HCT116 (cell line): Measurements from ENCODE around the gene RP9. TPM values are rescaled to one million over a fixed set of nuclear protein-coding genes. Genes with fewer than 3 reads are reported as not detected.

Experiments
- ATAC-seq: fragments of 200-7000 bp; cut with Tn5 transposase; 2 replicates; pipeline ENCODE4 v1.9.1; 2020; ENCODE audit warnings: mild to moderate bottlenecking, moderate library complexity
- BruUV-seq: library from RNA; stranded (reverse); fragments of 400-500 nt; replicated peaks from 2 replicates; lab custom pipeline; 2021; lab: Mats Ljungman, UMichigan
- CTCF ChIA-PET: fragments of 300-600 bp; sonication (Branson Sonifier 250); formaldehyde crosslinking; loops from one replicate; lab custom pipeline; 2021; ENCODE audit warnings: antibody characterized with exemption; lab: Charles Lee
- POLR2A ChIA-PET: fragments of 300-600, 350-600 bp; sonication (Branson Sonifier 250); formaldehyde crosslinking; loops from one replicate; lab custom pipeline; 2021; ENCODE audit warnings: antibody characterized with exemption; lab: Charles Lee
- RAD21 ChIA-PET, 2 experiments: fragments of 300-600 bp; sonication (Branson Sonifier 250); formaldehyde crosslinking; loops; one replicate each; lab custom pipeline; 2023; ENCODE audit warnings: low total read pairs in 2 of 2; ENCODE audit not compliant: uncharacterized antibody in 2 of 2, unreplicated experiment in 2 of 2, low non-redundant PET in 1 of 2; lab: Charles Lee
- DNase-seq: peaks from one replicate; pipeline ENCODE4 v3.0.0-alpha.2; 2010; ENCODE audit warnings: low read depth, low spot score
- H2AFZ ChIP-seq: fragments of 200-600 bp; shearing (Covaris generic), sonication (generic); 2 replicates; pipeline ENCODE4 v1.6.1; 2017; ENCODE audit warnings: low read depth, mixed run types, mixed read lengths, antibody characterized with exemption, low read length; ENCODE audit not compliant: poor library complexity, severe bottlenecking
- H3K27ac ChIP-seq: 2 replicates; pipeline ENCODE4 v1.5.1; 2012; ENCODE audit warnings: low read depth, low read length
- H3K27me3 ChIP-seq: fragments of 200-600 bp; sonication (generic); 2 replicates; pipeline ENCODE4 v1.6.1; 2016; ENCODE audit warnings: mixed run types, low read length, mixed read lengths; ENCODE audit not compliant: insufficient read depth
- H3K36me3 ChIP-seq, 2 experiments: fragments of 200-500 bp in 1 of 2; fragments of 200-600 bp in 1 of 2; sonication (Bioruptor generic) in 1 of 2; sonication (generic) in 1 of 2; 2 replicates each; pipeline versions ENCODE4 v1.5.1 to v1.6.1; 2014 to 2016; ENCODE audit warnings: low read length in 2 of 2, inconsistent platforms in 1 of 2, mixed read lengths in 1 of 2, mixed run types in 1 of 2; ENCODE audit not compliant: insufficient read depth in 2 of 2, control insufficient read depth in 1 of 2
- H3K4me1 ChIP-seq, 2 experiments: fragments of 200-600 bp in 1 of 2; sonication (generic) in 1 of 2; 2 replicates each; pipeline versions ENCODE4 v1.5.1 to v1.6.1; 2012 to 2017; ENCODE audit warnings: low read length in 2 of 2, inconsistent platforms in 1 of 2, mild to moderate bottlenecking in 1 of 2, mixed read lengths in 1 of 2, mixed run types in 1 of 2, moderate library complexity in 1 of 2; ENCODE audit not compliant: insufficient read depth in 2 of 2, control insufficient read depth in 1 of 2
- H3K4me2 ChIP-seq: fragments of 200-600 bp; sonication (generic); 2 replicates; pipeline ENCODE4 v1.6.1; 2017; ENCODE audit warnings: mixed run types, low read length, mixed read lengths
- H3K4me3 ChIP-seq, 2 experiments: fragments of 200-600 bp in 1 of 2; sonication (generic) in 1 of 2; replicated peaks in 1 of 2; 2 replicates each; pipeline ENCODE4 v1.5.1; 2011 to 2016; ENCODE audit warnings: low read length in 2 of 2, control low read depth in 1 of 2, low read depth in 1 of 2, mild to moderate bottlenecking in 1 of 2, mixed read lengths in 1 of 2, mixed run types in 1 of 2
- H3K79me2 ChIP-seq: fragments of 200-600 bp; sonication (generic); 2 replicates; pipeline ENCODE4 v1.6.1; 2017; ENCODE audit warnings: mild to moderate bottlenecking, mixed run types, low read length, moderate library complexity, mixed read lengths; ENCODE audit not compliant: insufficient read depth
- H3K9ac ChIP-seq: fragments of 200-600 bp; sonication (generic); 2 replicates; pipeline ENCODE4 v1.6.1; 2016; ENCODE audit warnings: low read length, mixed read lengths
- H3K9me2 ChIP-seq: fragments of 200-600 bp; sonication (generic), shearing (Covaris generic); 2 replicates; pipeline ENCODE4 v1.6.1; 2017; ENCODE audit warnings: mixed run types, mild to moderate bottlenecking, moderate library complexity; ENCODE audit not compliant: insufficient read depth
- H3K9me3 ChIP-seq, 2 experiments: fragments of 200-500 bp in 1 of 2; fragments of 200-600 bp in 1 of 2; sonication (Bioruptor generic) in 1 of 2; sonication (generic) in 1 of 2; 2 replicates each; pipeline ENCODE4 v1.6.1; 2014 to 2017; ENCODE audit warnings: low read length in 2 of 2, mixed read lengths in 2 of 2, inconsistent platforms in 1 of 2, low read depth in 1 of 2, mild to moderate bottlenecking in 1 of 2, mixed run types in 1 of 2, moderate library complexity in 1 of 2; ENCODE audit not compliant: control insufficient read depth in 1 of 2, insufficient read depth in 1 of 2
- H4K20me1 ChIP-seq: fragments of 200-600 bp; sonication (generic), shearing (Covaris generic); 2 replicates; pipeline ENCODE4 v1.6.1; 2017; ENCODE audit warnings: mixed run types, mild to moderate bottlenecking, moderate library complexity; ENCODE audit not compliant: insufficient read depth
- EZH2 ChIP-seq: fragments of 200-600 bp; sonication (generic); IDR thresholded peaks from 2 replicates; pipeline ENCODE4 v1.6.1; 2017; ENCODE audit warnings: antibody characterized with exemption, mixed run types
- POLR2A ChIP-seq: IDR thresholded peaks from 2 replicates; pipeline ENCODE4 v1.7.0; 2011; ENCODE audit warnings: borderline replicate concordance; ENCODE audit not compliant: insufficient read depth, insufficient read length; ENCODE audit errors: extremely low read depth
- POLR2AphosphoS5 ChIP-seq: IDR thresholded peaks from 2 replicates; pipeline ENCODE4 v1.6.1; 2011; ENCODE audit warnings: mild to moderate bottlenecking, low read depth, low read length, moderate library complexity
- RAD21 ChIP-seq: IDR thresholded peaks from 2 replicates; pipeline ENCODE4 v1.6.1; 2012; ENCODE audit warnings: low read depth, mild to moderate bottlenecking
- SIN3A ChIP-seq: IDR thresholded peaks from 2 replicates; pipeline ENCODE4 v1.6.1; 2012; ENCODE audit warnings: low read depth
- ZFX ChIP-seq: fragments of 450-650 bp; IDR thresholded peaks from 2 replicates; pipeline ENCODE4 v1.6.1; 2017
- intact Hi-C: fragments of 100-400 bp; cut with micrococcal nuclease; formaldehyde crosslinking; loops from 2 replicates; pipeline ENCODE4 v1.10.0; 2022
- total RNA-seq: library from RNA; stranded (reverse); gene quantifications from one replicate; pipeline ENCODE4 v1.2.1, GENCODE V29; 2021; ENCODE audit not compliant: unreplicated experiment
- TF ChIP-seq, protein P1 (sequence below), 3 experiments: fragments of 200-600 bp in 1 of 3; sonication (generic) in 1 of 3; IDR thresholded peaks in 2 of 3; conservative IDR thresholded peaks in 1 of 3; 2 replicates each; pipeline ENCODE4 v1.5.1; 2012 to 2017; ENCODE audit warnings: low read depth in 2 of 3, low read length in 2 of 3, antibody characterized with exemption in 1 of 3, borderline replicate concordance in 1 of 3, control low read depth in 1 of 3, mild to moderate bottlenecking in 1 of 3, mixed read lengths in 1 of 3, mixed run types in 1 of 3, moderate library complexity in 1 of 3; ENCODE audit not compliant: insufficient read depth in 1 of 3
- TF ChIP-seq, protein P2 (sequence below): IDR thresholded peaks from 2 replicates; pipeline ENCODE4 v1.6.1; 2012; ENCODE audit warnings: low read depth
- TF ChIP-seq, protein P3 (sequence below): IDR thresholded peaks from 2 replicates; pipeline ENCODE4 v1.6.1; 2011; ENCODE audit warnings: mild to moderate bottlenecking, low read length, moderate library complexity; ENCODE audit not compliant: insufficient replicate concordance; ENCODE audit errors: extremely low read depth

Gene RP9
- total RNA-seq, 1 experiment from 2014 or later, result 14.2 TPM

DNA sequence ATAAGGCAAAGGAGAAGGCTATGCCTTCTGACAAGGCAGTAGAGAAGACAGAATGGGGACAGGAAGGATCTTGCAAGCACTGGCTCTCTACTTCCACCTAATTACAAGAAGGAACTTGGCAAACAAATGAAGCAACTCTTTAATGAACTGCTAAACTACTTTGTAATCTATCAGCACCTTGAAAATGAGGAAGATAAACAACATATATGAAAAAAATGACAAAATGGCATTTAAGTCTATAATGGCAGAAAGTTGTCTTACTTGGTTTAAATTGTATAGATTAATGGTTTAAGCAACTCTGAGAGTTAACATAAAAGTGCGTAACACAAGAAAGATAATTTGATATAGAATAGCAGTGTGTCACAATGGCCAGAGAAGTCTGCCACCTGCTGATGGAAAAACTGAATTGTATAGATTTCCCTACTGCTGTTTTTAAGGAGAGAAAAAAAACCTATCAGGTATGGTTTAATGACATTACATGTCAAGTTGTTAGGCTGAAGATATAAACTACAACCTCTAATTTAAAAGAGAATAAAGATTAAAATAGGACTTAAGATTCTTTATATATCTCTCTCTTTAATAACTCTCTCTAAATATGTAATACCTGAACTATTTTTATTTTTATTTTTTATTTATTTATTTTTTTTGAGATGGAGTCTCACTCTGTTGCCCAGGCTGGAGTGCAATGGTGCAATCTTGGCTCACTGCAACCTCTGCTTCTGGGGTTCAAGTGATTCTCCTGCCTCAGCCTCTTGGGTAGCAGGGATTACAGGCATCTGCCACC is 58.5 kb downstream of the RP9 start:
- intact Hi-C loops, result loop anchor here (1.0 kb wide), 1 partner anchor 250 kb away; no protein-coding TSS in a partner anchor
- peak; percentile 13 for DNase-seq
- H3K36me3 ChIP-seq, result no peaks in the 10 kb centered on the region
- H3K79me2 ChIP-seq, result peaks cover 98% of the 10 kb centered on the region
- peak; percentile 71 for ATAC-seq
- H3K9me2 ChIP-seq, result no peaks in the 10 kb centered on the region
- ChIA-PET CTCF (interaction anchor here (1.1 kb wide), 1 partner anchor 12 kb away, joined by 4 read pairs; the partner anchor contains the start of gene NT5C3A), POLR2A (interaction anchor here (2.1 kb wide), 1 partner anchor 12 kb away, joined by 5 read pairs; the partner anchor contains the start of gene NT5C3A), RAD21 (no interaction called here)
- H3K9me3 ChIP-seq, result no peaks in the 10 kb centered on the region
- H3K4me3 ChIP-seq, result no peak overlapping the region
- peaks cover 27% of the 10 kb centered on the region for H4K20me1 ChIP-seq
- TF ChIP-seq, protein P1, sequence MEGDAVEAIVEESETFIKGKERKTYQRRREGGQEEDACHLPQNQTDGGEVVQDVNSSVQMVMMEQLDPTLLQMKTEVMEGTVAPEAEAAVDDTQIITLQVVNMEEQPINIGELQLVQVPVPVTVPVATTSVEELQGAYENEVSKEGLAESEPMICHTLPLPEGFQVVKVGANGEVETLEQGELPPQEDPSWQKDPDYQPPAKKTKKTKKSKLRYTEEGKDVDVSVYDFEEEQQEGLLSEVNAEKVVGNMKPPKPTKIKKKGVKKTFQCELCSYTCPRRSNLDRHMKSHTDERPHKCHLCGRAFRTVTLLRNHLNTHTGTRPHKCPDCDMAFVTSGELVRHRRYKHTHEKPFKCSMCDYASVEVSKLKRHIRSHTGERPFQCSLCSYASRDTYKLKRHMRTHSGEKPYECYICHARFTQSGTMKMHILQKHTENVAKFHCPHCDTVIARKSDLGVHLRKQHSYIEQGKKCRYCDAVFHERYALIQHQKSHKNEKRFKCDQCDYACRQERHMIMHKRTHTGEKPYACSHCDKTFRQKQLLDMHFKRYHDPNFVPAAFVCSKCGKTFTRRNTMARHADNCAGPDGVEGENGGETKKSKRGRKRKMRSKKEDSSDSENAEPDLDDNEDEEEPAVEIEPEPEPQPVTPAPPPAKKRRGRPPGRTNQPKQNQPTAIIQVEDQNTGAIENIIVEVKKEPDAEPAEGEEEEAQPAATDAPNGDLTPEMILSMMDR (IDR thresholded peaks at IDR 0.05 in 2 of 3, conservative IDR thresholded peaks at IDR 0.05 in 1 of 3; ENCODE audit: borderline replicate concordance in 1 of 3, insufficient read depth in 1 of 3, low read depth in 2 of 3, low read length in 2 of 3), result peak; percentile 64 to 70 (median 66); a peak in 5 of 6 replicates
- TF ChIP-seq POLR2AphosphoS5 (no peak), RAD21 (peak; percentile 75)
- H3K9ac ChIP-seq, result no peak overlapping the region
- no peak overlapping the region for H2AFZ ChIP-seq
- no peaks in the 10 kb centered on the region for H3K27me3 ChIP-seq
- H3K27ac ChIP-seq, result no peak overlapping the region
- BruUV-seq, result no TSS peak
- H3K4me1 ChIP-seq, result peaks cover 0 to 8% of the 10 kb centered on the region in 2 experiments; a peak in 2 of 4 replicates
- H3K4me2 ChIP-seq, result no peak overlapping the region

DNA sequence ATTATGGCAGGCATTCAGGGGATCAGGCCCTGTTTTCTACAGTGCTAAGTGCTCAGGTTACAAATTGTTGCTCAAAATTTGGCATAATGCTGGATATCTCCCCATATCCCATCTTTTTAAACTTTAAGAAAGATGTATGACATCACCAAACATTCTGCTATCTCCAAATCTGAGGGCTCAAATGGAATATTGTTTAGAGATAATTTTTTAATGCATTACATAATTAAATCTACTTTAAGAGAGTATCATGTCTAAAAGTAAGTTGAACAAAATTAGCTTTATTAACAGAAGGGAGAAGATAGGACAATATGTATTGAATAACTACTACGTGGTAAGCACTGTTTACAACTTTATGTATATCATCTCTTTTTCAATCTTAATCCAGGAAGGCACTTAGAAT is 60.5 kb downstream of the RP9 start:
- Histone ChIP-seq H3K4me1 (no peaks in the 10 kb centered on the region; a peak in 1 of 4 replicates), H3K4me3 (no peak overlapping the region), H2AFZ (no peak overlapping the region), H3K36me3 (no peaks in the 10 kb centered on the region), H4K20me1 (peaks cover 35% of the 10 kb centered on the region), H3K9ac (no peak overlapping the region), H3K27me3 (no peaks in the 10 kb centered on the region), H3K9me2 (no peaks in the 10 kb centered on the region), H3K4me2 (no peak overlapping the region), H3K9me3 (no peaks in the 10 kb centered on the region), H3K27ac (no peak overlapping the region), H3K79me2 (peaks cover 97% of the 10 kb centered on the region)
- ChIA-PET POLR2A (interaction anchor here (2.1 kb wide), 1 partner anchor 14 kb away, joined by 5 read pairs; the partner anchor contains the start of gene NT5C3A), CTCF (interaction anchor here (1.3 to 1.5 kb wide), 2 partner anchors 15 to 248 kb away, joined by 3 read pairs; no protein-coding TSS in a partner anchor), RAD21 (no interaction called here)
- no TSS peak for BruUV-seq
- DNase-seq, result no peak
- intact Hi-C loops, result no loop called here
- ATAC-seq, result no peak
- TF ChIP-seq POLR2A, result no peak
- TF ChIP-seq ZFX, result no peak
- TF ChIP-seq EZH2, result no peak
- TF ChIP-seq, protein P2, sequence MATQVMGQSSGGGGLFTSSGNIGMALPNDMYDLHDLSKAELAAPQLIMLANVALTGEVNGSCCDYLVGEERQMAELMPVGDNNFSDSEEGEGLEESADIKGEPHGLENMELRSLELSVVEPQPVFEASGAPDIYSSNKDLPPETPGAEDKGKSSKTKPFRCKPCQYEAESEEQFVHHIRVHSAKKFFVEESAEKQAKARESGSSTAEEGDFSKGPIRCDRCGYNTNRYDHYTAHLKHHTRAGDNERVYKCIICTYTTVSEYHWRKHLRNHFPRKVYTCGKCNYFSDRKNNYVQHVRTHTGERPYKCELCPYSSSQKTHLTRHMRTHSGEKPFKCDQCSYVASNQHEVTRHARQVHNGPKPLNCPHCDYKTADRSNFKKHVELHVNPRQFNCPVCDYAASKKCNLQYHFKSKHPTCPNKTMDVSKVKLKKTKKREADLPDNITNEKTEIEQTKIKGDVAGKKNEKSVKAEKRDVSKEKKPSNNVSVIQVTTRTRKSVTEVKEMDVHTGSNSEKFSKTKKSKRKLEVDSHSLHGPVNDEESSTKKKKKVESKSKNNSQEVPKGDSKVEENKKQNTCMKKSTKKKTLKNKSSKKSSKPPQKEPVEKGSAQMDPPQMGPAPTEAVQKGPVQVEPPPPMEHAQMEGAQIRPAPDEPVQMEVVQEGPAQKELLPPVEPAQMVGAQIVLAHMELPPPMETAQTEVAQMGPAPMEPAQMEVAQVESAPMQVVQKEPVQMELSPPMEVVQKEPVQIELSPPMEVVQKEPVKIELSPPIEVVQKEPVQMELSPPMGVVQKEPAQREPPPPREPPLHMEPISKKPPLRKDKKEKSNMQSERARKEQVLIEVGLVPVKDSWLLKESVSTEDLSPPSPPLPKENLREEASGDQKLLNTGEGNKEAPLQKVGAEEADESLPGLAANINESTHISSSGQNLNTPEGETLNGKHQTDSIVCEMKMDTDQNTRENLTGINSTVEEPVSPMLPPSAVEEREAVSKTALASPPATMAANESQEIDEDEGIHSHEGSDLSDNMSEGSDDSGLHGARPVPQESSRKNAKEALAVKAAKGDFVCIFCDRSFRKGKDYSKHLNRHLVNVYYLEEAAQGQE, result no peak
- no peak for TF ChIP-seq POLR2AphosphoS5
- no peak for TF ChIP-seq SIN3A
- TF ChIP-seq, protein P3, sequence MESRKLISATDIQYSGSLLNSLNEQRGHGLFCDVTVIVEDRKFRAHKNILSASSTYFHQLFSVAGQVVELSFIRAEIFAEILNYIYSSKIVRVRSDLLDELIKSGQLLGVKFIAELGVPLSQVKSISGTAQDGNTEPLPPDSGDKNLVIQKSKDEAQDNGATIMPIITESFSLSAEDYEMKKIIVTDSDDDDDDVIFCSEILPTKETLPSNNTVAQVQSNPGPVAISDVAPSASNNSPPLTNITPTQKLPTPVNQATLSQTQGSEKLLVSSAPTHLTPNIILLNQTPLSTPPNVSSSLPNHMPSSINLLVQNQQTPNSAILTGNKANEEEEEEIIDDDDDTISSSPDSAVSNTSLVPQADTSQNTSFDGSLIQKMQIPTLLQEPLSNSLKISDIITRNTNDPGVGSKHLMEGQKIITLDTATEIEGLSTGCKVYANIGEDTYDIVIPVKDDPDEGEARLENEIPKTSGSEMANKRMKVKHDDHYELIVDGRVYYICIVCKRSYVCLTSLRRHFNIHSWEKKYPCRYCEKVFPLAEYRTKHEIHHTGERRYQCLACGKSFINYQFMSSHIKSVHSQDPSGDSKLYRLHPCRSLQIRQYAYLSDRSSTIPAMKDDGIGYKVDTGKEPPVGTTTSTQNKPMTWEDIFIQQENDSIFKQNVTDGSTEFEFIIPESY, result no peak
